Left ventricle myocardium inferior (tissue), 1 donor: ENCODE results near the gene NELL1. TPM values are rescaled to one million over a fixed set of nuclear protein-coding genes. Genes with fewer than 3 reads are reported as not detected.

ENCODE experiments used
- DNase-seq: peaks from one replicate; pipeline ENCODE4 v3.0.0-alpha.2; 2020
- H3K27ac ChIP-seq: fragments of 200-600 bp; replicated peaks from 2 replicates; pipeline ENCODE4 v1.8.0; 2021
- H3K27me3 ChIP-seq: fragments of 200-600 bp; 2 replicates; pipeline ENCODE4 v1.8.0; 2021; ENCODE audit warnings: low read depth
- H3K36me3 ChIP-seq: fragments of 200-600 bp; 2 replicates; pipeline ENCODE4 v1.8.0; 2021
- H3K4me1 ChIP-seq: fragments of 200-600 bp; 2 replicates; pipeline ENCODE4 v1.8.0; 2021
- H3K4me3 ChIP-seq: fragments of 200-600 bp; 2 replicates; pipeline ENCODE4 v1.8.0; 2021; ENCODE audit warnings: mild to moderate bottlenecking, moderate library complexity
- H3K9me3 ChIP-seq: fragments of 200-600 bp; replicated peaks from 2 replicates; pipeline ENCODE4 v1.8.0; 2021
- intact Hi-C: fragments of 100-400 bp; cut with micrococcal nuclease; formaldehyde crosslinking; loops from one replicate; pipeline ENCODE4 v1.11.0; 2022
- total RNA-seq: library from RNA; stranded (reverse); fragmentation: NEBNext Ultra II Directional; extraction: Animal tissue kit (Norgen Biotek cat#: 25700); gene quantifications from one replicate; pipeline ENCODE4 v1.2.1, GENCODE V29; 2021
- TF ChIP-seq, protein P1 (sequence below): fragments of 200-600 bp; IDR thresholded peaks from 2 replicates; pipeline ENCODE4 v1.8.0; 2021; ENCODE audit warnings: antibody characterized with exemption, mild to moderate bottlenecking, borderline replicate concordance
- donor health status: DM: no; HTN: yes; CAD: no; lungs with severe emphysema.

NELL1 gene
- total RNA-seq, 1 donor from 2014 or later, result not detected

- TF ChIP-seq, protein P1, sequence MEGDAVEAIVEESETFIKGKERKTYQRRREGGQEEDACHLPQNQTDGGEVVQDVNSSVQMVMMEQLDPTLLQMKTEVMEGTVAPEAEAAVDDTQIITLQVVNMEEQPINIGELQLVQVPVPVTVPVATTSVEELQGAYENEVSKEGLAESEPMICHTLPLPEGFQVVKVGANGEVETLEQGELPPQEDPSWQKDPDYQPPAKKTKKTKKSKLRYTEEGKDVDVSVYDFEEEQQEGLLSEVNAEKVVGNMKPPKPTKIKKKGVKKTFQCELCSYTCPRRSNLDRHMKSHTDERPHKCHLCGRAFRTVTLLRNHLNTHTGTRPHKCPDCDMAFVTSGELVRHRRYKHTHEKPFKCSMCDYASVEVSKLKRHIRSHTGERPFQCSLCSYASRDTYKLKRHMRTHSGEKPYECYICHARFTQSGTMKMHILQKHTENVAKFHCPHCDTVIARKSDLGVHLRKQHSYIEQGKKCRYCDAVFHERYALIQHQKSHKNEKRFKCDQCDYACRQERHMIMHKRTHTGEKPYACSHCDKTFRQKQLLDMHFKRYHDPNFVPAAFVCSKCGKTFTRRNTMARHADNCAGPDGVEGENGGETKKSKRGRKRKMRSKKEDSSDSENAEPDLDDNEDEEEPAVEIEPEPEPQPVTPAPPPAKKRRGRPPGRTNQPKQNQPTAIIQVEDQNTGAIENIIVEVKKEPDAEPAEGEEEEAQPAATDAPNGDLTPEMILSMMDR, result no peak
- Histone ChIP-seq H3K27ac (no peak overlapping the region), H3K4me3 (no peak overlapping the region), H3K9me3 (peaks cover 17% of the 10 kb centered on the region), H3K36me3 (no peaks in the 10 kb centered on the region), H3K4me1 (no peaks in the 10 kb centered on the region), H3K27me3 (peaks cover 10% of the 10 kb centered on the region)
- DNase-seq, result no peak
- intact Hi-C loops, result no loop called here
Measured at GRCh38 chr11:20731676-20732215, 62.4 kb downstream of the NELL1 start.

- Histone ChIP-seq H3K4me3 (no peak overlapping the region), H3K27me3 (no peaks in the 10 kb centered on the region), H3K27ac (no peak overlapping the region), H3K4me1 (no peaks in the 10 kb centered on the region), H3K9me3 (no peaks in the 10 kb centered on the region), H3K36me3 (no peaks in the 10 kb centered on the region)
- DNase-seq, result no peak
- intact Hi-C loops, result no loop called here
- TF ChIP-seq, protein P1, result no peak
Measured at GRCh38 chr11:20739107-20739506, 69.7 kb downstream of the NELL1 start.

- Histone ChIP-seq H3K4me1 (no peaks in the 10 kb centered on the region), H3K27me3 (no peaks in the 10 kb centered on the region), H3K9me3 (no peaks in the 10 kb centered on the region), H3K36me3 (no peaks in the 10 kb centered on the region), H3K27ac (no peak overlapping the region), H3K4me3 (no peak overlapping the region)
- TF ChIP-seq, protein P1, result no peak
- intact Hi-C loops, result no loop called here
- no peak for DNase-seq
Measured at GRCh38 chr11:20739577-20739976, 70.2 kb downstream of the NELL1 start.

DNA sequence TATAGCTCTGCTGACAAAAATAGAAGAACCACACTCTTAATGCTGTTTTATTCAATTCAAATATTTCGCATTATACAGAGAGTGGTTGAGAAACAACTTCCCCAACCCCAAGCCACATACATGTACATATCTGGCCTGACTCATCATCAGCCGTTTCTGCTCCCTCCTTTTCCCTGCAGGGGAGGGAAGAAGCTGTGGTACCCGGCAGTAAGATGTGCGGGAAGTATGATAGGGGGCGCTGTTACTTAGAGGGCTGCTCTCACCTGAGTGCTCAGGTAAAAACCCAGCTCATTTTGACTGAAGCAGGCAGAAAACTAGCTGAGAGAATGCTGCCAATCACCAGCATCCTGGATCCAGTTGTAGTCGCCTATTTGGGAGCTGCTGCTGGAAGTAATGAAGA, 85.5 kb downstream of the NELL1 start:
- H3K27ac ChIP-seq, result no peak overlapping the region
- H3K9me3 ChIP-seq, result no peaks in the 10 kb centered on the region
- intact Hi-C loops, result no loop called here
- no peaks in the 10 kb centered on the region for H3K27me3 ChIP-seq
- no peaks in the 10 kb centered on the region for H3K4me1 ChIP-seq
- no peaks in the 10 kb centered on the region for H3K36me3 ChIP-seq
- no peak overlapping the region for H3K4me3 ChIP-seq
- no peak for DNase-seq
- TF ChIP-seq, protein P1, result no peak

DNA sequence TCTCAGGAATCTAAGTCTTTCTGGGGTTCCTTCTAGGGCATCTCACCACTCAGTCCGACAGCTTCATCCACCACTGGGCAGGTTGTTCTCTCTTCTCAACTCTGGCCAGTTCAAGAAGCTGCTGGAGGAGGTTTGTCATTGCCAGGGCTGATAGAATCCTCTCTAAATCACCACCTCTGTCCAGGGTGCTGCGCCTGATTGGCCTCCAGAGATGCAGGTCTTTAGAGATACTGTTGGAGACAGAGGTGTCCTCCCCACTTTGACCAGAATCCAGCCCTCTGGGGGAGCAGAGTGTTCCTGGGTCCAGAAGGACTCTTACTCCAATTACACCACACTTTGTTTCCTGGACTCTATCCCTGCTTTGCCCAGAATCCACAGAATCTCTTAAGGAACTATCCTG, 90.2 kb downstream of the NELL1 start:
- H3K4me3 ChIP-seq, result no peak overlapping the region
- no peak overlapping the region for H3K27ac ChIP-seq
- TF ChIP-seq, protein P1, result no peak
- no peak for DNase-seq
- no peaks in the 10 kb centered on the region for H3K9me3 ChIP-seq
- no peaks in the 10 kb centered on the region for H3K4me1 ChIP-seq
- intact Hi-C loops, result no loop called here
- H3K36me3 ChIP-seq, result no peaks in the 10 kb centered on the region
- no peaks in the 10 kb centered on the region for H3K27me3 ChIP-seq
